ENCODE results near the gene TNS1. TPM values are rescaled to one million over a fixed set of nuclear protein-coding genes. Genes with fewer than 3 reads are reported as not detected.
"Not testable (repeated sequence)": the region's sequence is repeated elsewhere in the genome, so short reads cannot be mapped to it uniquely, and the experiment has no call there.

TNS1 gene
- total RNA-seq, 1 donor: 39.0 TPM

DNA sequence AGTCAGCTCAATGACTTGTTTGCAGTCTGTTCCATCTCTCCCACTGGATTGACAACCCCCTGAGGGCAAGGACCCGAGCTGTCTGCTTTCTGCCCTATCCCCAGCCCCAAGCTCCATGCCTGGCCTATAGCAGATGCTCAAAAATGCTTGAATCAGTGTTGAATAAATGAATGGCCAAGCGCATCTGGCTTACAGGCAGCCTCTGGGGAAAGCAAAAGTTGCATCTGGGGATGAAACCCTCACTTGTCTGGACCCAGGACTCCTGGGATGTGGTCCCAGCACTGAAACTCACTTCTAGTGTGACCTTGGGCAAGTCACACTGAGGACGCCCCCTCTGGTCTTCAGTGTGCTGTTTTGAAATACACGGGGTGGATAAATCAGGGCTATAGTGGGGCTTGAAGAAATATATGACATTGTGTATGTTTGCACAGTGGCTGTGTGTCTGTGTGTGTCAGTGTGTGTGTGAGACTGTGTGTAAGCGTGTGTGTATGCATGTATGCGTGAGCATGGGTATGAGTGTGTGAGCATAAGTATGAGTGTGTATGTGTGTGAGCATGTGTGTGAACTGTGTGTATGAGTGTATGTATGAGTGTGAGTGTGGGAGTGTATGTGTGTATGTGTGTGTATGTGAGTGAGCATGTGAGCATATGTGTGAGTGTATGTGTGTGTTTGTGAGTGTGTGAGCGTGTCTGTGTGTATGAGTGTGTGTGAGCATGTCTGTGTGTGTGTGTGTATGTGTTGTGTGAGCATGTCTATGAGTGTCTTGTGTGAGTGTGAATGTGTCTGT, 27.8 kb upstream of the TNS1 start:
- DNase-seq (ENCODE audit: low read depth in 2 of 3, low spot score in 2 of 3): no peak

DNA sequence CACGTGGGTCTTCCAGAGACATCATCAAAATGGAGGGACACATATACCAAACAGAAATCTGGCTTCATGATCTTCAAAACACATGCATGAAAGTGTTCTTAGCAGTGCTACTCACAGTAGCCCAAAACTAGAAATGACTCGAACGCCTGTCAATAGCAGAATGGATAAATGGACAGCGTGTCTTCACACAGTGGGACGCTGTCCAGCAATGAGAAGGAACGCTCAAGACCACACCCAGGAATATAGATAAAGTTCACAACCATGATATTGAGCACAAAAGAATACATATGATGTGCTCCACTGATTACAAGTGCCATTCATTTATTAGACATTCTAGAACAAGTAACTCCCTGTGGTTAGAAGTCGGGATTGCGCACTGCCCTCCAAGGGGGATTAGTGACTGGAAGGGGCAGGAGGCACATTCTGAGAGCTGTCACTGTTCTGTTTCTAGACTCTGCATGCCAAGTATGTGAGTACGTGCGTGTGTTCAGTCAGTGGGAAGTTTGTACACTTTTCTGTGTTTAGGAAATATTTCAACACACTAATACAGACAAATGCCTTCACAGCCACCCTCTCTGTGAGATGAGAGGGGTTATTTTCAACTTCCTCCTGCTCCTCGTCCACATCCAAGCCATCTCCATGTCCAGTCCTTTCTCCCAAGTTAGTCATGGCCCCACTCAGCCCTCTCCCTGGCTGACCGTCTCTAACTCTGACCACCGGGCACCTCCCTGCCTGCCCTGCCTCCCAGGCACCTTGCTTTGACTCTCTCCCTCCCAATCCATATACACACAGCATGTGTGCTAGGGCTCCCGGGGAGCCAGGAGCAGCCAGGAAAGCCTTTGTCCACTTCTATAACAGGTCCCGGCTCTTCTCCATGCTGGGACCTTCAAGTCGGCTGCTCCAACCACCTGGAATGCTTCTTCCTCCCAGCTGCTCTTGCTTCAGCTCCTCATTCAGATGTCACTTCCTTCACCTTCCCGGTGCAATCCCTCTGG, 26.9 kb upstream of the TNS1 start:
- no peak for DNase-seq (ENCODE audit: low read depth in 2 of 3, low spot score in 2 of 3)

DNA sequence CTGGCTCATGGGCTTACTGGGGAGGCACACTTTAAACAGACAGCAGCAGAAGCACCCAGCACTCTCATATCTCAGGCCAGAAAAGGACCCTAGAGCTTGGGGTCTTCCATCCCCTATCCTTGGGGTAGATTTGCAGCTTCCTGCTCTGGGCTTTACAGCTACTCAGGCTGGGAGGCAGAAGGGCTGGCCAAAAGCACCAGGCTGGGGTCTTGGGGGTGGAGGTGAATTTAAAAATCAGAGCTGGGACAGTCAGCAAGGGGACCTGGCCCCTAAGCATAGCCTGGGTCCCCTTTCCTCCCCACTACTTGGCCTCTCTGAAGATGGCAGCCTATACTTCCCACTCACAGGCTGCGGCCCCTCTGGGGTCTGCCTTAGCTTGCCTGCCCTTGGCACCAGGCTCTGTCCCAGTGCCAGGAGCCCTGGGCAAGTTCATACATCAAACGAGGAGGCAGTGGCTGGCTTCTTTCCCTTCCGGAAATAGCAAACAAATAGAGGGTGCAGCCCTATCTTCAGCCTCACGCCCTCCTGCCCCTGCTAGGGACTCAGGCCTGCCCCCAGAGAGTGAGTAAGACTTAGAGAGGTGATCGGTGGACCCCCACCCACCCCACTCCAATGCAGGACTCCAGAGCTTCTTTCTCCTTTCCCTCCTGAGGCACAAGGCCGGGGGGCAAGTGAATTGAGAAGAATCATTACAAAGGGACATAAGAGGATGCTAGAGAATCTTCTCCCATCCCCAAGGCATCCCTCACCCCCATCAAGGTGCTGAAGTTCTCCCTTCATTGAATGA, 26.0 kb upstream of the TNS1 start:
- no peak for DNase-seq (ENCODE audit: low read depth in 2 of 3, low spot score in 2 of 3)

DNA sequence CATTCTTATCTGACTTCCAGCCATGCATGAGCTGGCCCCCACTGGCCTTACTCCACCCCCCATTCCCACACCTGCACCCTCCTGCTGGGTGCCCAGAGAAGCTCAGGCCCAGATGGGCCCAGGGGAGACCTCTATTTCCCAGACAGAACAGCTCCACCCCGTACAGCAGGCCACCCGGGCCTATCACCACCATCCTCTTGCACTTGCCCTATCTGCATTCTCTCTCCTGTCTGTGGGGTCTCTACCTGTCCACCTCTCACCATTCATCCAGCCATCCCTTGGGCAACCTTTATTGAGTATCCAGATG, 25.3 kb upstream of the TNS1 start:
- DNase-seq (ENCODE audit: low read depth in 2 of 3, low spot score in 2 of 3): no peak

DNA sequence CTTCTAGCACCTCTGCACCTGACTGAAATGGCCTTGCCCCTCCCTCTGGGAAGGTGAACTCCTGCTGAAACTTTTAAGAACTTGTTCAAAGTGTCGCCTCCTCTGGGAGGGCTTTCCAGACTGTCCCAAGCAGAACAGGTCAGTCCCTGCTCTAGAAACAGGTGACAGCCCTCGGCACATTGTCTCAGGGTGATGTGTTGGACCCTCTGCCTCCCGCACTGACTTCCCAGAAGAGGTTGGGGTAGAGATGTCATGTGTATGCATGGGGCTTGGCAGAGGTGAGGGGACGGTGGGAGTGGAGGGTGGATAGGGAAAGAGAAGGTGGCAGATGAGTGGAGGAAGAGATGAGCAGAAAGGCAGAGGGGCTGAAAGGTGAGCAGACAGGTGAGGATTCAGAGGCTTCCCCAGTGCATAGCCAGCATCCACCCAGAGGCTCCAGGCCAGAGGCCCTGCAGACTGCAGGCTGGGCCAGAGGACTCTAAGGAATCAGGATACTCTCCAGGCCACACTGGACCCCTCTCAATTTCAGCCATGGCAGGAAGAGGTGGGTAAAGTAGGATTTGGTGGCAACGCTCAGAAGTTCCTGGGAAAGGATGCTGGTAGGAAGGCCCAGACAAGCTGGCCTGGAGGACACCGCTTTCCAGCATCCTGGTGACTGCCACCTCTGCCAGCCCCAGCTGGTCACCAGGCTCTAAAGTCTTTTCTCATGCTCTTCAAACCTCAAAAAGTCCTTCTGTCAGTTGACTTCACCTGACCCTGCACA, 24.8 kb upstream of the TNS1 start:
- no peak for DNase-seq (ENCODE audit: low read depth in 2 of 3, low spot score in 2 of 3)

DNA sequence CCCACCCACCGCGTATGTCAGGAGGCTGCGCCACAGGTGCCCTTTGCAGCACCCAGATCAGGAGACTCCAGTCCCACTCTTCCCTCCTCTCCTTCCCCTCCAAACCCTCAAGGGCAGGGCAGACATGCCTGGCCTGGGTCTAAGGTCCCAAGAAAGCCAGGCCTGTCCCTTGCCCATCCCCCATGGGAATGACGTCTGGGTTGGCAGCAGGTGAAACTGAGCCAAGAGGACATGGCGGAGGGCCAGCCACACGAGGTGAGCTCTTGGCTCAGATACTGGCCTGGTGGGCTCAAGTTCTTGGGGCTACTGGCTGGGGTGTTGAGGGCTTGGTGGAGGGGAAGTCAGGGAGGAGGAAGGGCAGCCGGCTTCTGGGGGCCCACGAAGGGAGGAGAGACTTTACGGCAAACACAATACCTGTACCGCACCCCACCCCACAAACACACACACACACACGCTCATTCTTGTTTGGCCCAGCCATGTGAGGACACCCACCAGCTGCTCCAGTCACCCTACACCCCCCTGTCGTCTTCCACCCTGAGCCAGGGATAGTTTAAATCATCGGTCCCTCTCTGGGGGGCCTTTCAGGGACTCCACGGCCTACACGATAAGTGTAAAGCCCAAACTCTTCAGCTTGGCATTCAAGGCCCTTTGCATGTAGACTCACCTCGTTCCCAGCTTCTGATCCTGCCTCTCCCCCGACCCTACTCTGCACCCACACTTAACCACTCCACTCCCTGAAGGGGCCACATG, 24.1 kb upstream of the TNS1 start:
- DNase-seq (ENCODE audit: low read depth in 2 of 3, low spot score in 2 of 3): no peak

DNA sequence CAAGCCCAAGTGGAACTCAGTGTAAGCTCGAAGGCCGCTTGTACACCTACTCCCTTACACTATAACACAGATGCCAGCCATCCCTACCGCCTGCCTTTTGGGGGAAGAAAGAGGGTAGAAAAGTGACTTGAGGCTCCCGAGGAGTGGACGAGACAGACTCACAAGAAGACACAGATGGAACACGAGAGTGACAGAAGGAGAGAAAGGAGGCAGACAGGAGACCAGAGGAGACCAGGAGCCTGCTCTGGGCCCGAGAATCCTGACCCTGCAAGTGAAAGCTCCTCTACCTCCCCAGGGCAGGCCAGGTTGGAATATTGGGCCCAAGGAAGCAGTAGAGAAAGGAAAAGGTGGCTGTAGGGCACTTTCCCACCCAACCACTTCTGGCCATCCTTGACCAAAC, 23.4 kb upstream of the TNS1 start:
- no peak for DNase-seq (ENCODE audit: low read depth in 2 of 3, low spot score in 2 of 3)

DNA sequence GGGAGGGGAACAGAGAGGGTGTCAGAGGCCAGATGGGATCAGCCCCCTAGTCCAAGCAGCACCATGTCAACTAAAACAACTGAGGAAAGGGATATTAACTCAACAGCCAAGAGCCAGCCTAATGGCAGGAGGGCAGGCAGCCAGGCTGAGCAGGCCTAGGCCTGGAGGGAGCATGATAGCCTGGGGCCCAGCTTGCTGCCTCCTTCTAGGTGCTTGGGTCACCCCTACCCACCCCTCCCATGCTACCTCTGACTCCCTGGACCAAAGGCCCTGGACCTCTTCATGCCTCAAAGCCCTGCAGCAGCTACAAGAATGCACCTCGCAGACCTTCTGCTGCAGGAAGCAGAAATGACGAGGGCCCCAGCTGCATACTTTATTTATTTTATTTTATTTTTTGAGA, 22.1 kb upstream of the TNS1 start:
- DNase-seq (ENCODE audit: low read depth in 2 of 3, low spot score in 2 of 3): no peak

DNA sequence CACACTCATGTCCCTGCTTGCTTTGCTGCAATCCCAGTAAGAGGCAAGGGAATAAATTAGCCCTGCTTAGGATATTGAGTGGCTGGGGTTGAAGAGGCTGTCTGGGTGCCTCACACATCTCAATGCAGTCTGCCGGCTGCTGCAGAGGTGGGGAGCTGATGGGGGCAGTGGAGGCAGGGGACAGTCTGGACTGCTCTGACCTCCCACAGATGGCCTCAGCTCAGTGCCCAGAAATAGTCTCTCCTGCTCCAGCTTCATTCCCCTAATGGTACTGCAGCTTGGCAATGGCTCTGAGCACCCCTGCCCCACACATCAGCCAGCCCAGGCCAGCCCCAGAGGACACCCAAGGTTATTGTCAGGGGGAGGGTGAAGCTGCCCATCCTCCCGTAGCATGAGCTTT, 21.5 kb upstream of the TNS1 start:
- no peak for DNase-seq (ENCODE audit: low read depth in 2 of 3, low spot score in 2 of 3)

DNA sequence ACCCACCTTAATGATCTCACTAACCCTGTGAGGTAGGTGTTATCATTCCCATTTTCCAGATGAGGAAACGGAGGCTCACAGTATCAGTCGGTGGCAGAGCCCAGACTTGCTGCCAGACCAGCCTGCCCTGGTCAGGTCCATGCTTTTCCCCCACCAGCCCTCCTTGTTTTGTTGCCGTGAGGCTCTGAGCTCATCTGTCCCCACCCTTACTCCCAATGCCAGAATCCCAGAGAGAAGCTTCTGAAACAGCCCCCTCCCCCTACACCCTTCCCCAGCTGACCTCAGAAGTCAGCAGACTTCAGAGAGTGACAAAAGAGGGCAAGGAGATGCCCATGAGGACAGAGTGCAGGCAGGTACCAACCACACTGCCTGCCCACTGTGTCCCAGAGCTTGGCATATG, 20.8 kb upstream of the TNS1 start:
- DNase-seq (ENCODE audit: low read depth in 2 of 3, low spot score in 2 of 3): no peak

DNA sequence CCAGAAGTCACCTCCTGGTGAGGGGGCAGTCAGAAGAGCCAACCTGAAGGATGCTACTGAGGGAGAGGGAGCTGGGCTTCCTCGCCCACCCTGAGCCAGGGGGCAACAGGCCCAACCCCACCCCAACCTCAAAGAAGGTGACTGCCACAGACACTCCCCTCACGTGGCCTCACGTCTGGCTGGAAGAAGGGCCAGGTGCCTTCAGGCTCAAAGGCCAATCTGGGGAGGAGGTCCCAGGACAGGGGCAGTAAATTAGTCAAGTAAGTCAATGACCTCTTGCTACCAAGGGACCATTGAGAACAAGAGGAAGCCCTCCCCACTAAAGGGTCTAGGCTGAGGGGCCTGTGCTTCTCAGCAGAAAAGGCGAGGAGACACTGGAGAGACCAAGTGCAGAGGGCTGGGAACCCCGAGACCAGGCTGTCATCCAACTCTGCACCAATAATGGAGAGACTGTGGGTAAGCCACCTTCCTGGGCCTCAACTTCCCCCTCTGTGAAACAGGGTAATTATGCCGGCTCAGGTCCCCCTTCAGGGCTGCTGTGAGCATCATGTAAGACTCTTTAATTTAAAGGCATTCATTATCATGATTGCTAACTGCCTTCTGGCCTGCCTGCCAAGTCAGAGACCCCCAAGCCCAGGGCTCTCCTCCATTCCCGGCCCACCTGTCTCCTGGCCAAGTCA, 20.2 kb upstream of the TNS1 start:
- no peak for DNase-seq (ENCODE audit: low read depth in 2 of 3, low spot score in 2 of 3)

DNA sequence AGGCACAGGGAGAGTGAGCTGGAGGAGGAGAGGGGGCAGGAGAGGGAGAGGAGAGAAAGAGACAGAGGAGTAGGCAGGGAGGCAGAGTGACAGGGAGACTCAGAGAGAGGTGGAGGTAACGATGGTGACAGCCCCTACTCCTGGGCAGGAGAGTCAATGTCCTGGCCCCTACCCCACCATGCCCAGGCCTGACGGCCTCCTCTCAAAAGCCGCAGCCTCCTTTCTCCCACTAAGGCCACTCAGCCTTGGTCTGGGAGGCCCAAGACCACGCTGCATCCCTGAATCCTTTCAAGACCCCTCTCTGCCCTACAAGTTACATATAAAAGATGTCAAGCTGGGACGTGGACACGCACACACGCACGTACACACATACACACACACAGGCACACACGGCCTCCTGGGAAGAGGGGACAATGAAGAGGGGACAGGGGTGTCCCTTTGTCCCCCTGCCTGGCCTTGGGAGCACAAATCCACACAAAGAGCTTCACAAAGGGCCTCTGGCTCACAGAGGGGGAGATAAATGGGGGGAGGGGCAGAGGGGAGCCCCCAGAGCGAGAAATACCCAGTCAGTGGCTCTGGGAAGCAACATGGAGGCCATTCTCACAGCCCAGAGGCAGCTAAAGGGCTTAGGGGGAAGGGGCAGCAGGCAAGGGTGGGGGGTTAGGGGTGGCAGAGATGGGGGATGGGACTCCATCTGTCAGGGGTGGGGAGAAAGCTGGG, 19.5 kb upstream of the TNS1 start:
- DNase-seq (ENCODE audit: low read depth in 2 of 3, low spot score in 2 of 3): no peak

DNA sequence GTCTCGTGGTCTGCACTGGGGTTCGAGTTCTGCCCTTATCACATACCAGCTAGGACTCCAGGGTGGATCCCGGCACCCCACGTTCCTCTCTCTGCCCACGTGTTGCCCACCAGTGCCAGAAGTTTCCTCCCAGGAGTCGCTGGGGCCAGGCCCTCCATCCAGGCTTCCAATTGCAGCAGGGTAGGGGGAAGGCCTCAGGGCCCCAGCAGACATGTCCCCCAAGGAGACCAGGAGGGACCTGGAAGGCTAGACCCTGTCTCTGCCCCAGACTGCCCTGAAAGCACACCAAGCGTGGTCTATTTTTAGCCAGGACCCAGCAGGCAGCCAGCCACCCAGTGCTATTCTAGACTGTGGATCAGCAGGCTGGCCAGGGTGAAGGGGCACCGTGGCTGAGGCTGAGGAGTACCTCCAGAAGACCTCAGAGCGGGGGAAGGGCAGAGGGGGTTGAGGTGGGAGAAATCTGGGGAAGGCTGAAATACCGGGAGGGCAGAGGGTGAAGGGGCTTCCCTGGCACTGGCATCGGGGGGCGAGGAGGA, 18.8 kb upstream of the TNS1 start:
- DNase-seq (ENCODE audit: low read depth in 2 of 3, low spot score in 2 of 3): no peak

DNA sequence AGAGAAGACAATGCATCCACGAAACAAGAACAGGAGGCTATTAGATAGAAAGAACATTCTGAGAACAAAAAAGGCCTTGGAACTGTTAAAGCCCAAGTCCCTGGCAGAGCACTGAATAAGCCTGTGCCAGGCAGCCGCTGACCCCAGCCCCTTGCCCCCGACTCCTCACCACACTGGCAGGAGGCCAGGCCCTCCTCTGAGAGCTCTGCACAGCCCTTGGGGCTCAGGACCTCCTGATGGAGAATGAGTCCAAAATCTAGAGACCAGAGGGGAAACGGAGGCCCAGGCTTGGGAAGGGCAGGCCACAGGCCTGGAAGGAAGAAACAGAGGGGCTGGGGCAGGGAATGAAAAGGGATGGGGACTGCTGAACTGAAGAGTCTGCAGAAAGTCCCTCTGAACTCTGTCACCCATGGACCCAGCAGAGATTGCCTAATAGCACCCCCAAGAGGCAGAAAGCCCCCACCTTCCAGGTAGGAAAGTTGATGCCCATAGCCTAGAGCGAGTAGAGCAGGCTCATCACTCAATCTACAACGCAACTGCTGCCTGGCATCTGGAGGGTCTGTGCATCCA, 18.3 kb upstream of the TNS1 start:
- no peak for DNase-seq (ENCODE audit: low read depth in 2 of 3, low spot score in 2 of 3)

DNA sequence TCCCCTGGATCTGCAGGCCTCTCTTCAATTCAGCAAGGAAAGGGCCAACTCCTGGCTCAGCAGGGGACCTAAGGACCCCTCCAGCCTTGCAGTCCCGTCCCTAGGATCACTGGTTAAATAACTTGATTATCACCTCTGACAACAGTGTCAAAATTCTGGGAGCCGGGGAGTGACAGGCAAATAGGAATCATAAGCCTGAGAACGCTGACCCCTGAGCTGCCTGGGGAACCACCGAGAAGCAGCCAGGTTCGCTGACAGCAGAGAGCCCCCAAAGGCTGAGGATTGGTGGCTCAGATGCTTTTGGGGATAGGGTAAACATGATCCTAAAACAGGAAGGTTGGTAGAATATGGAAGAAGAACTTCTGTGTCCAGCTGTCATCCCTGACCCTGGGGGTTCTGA, 17.5 kb upstream of the TNS1 start:
- DNase-seq (ENCODE audit: low read depth in 2 of 3, low spot score in 2 of 3): no peak

DNA sequence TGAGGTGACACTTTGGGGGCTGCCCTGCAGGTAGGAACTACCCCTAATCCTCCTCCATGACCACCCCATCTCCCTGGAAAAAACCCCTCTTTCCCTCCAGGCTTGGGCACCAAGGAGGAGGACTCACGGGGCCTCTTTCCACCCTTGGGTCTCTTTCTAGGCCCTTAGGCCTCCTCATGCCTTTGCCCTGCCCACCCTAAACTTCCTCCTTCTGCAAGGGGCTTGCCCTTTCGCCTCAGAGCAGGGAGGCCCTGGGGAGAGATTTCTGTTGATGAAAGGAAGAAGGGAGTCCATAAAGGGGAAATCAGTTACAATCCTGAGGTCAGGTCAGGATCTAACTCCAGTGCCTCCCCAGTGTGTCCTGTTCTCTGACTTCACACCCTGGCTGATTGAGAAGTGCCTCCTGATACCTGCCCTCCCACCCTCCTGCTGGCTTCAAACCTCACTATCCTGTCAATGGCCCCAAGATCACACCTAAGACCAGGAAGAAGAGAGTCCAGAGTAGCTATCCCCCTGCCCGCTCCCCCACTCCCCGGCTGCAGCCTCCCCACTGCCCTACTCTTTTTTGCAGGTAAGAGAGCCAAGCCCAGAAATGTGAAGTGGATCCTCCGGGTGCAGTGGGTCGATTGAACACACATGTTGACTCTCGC, 16.7 kb upstream of the TNS1 start:
- peak in 1 of 3 donors; percentile 46 for DNase-seq (ENCODE audit: low read depth in 2 of 3, low spot score in 2 of 3)

DNA sequence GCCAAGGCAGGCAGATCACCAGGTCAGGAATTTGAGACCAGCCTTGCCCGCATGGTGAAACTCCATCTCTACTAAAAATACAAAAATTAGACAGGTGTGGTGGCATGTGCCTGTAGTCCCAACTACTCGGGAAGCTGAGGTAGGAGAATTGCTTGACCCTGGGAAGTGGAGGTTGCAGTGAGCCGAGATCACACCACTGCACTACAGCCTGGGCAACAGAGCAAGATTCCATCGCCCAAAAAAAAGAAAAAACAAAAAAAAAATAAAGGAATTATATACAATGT, 16.0 kb upstream of the TNS1 start:
- not testable (repeated sequence) for DNase-seq (ENCODE audit: low read depth in 2 of 3, low spot score in 2 of 3)

Measured in hematopoietic multipotent progenitor cell (in vitro differentiated cells).